HepG2 (cell line): Measurements from ENCODE around the gene SEC61A2. TPM values are rescaled to one million over a fixed set of nuclear protein-coding genes. Genes with fewer than 3 reads are reported as not detected.

ENCODE experiments used
- ATAC-seq: fragments of 200-7000 bp; cut with Tn5 transposase; 3 replicates; pipeline ENCODE4 v1.9.1; 2020; ENCODE audit warnings: mild to moderate bottlenecking, moderate library complexity
- BruUV-seq: library from RNA; stranded (reverse); fragments of 400-500 nt; replicated peaks from 2 replicates; lab custom pipeline; 2021; lab: Mats Ljungman, UMichigan
- CTCF ChIA-PET: fragments of 300-600 bp; formaldehyde crosslinking; extraction: SDS; loops from one replicate; lab custom pipeline; 2021; ENCODE audit warnings: low total read pairs, inconsistent platforms, low intra/inter-chr PET ratio; lab: Yijun Ruan, JAX
- POLR2A ChIA-PET: fragments of 350-600 bp; sonication (Branson Sonifier 250); formaldehyde crosslinking; loops from one replicate; lab custom pipeline; 2020; ENCODE audit warnings: antibody characterized with exemption, inconsistent platforms; lab: Yijun Ruan, JAX
- DNase-seq: peaks from one replicate; pipeline ENCODE4 v3.0.0-alpha.2; 2015; ENCODE audit warnings: low spot score
- FAIRE-seq: peaks from 3 replicates; lab custom pipeline; 2011; peaks lifted over from hg19 to GRCh38; lab: Jason Lieb, UNC
- H2AFZ ChIP-seq: one replicate; pipeline ENCODE4 v1.6.1; 2011; ENCODE audit warnings: low read length, inconsistent platforms
- H3K27ac ChIP-seq: fragments of 300-600 bp; 3 replicates; pipeline ENCODE4 v1.8.0; 2011; ENCODE audit warnings: mixed run types, mild to moderate bottlenecking, mixed read lengths, low read length, inconsistent platforms; ENCODE audit not compliant: insufficient read depth; ENCODE audit errors: extremely low read length
- H3K27me3 ChIP-seq, 2 experiments: fragments of 200-600 bp in 1 of 2; 2 replicates in 1 of 2; 3 replicates in 1 of 2; pipeline versions ENCODE4 v1.6.0 to v1.8.0; 2011; ENCODE audit warnings: low read length in 2 of 2, mild to moderate bottlenecking in 2 of 2, moderate library complexity in 2 of 2, inconsistent platforms in 1 of 2; ENCODE audit not compliant: insufficient read depth in 2 of 2, control insufficient read depth in 1 of 2
- H3K36me3 ChIP-seq, 2 experiments: fragments of 200-600 bp in 1 of 2; replicated peaks in 1 of 2; 2 replicates in 1 of 2; 3 replicates in 1 of 2; pipeline versions ENCODE4 v1.5.1 to v1.8.0; 2011; ENCODE audit warnings: low read length in 2 of 2, inconsistent platforms in 1 of 2; ENCODE audit not compliant: insufficient read depth in 2 of 2, control insufficient read depth in 1 of 2
- H3K4me1 ChIP-seq: 2 replicates; pipeline ENCODE4 v1.5.1; 2012; ENCODE audit warnings: low read length, inconsistent platforms; ENCODE audit not compliant: insufficient read depth
- H3K4me2 ChIP-seq: 2 replicates; pipeline ENCODE4 v1.6.0; 2011; ENCODE audit warnings: low read depth, low read length, inconsistent platforms
- H3K4me3 ChIP-seq, 3 experiments: fragments of 200-600 bp in 1 of 3; sonication (generic), shearing (Covaris generic) in 1 of 3; replicated peaks in 1 of 3; 2 replicates each; pipeline ENCODE4 v1.5.1; 2011 to 2016; ENCODE audit warnings: low read length in 3 of 3, inconsistent platforms in 2 of 3, low read depth in 2 of 3, mild to moderate bottlenecking in 2 of 3, control low read depth in 1 of 3, mixed read lengths in 1 of 3; ENCODE audit not compliant: insufficient read depth in 1 of 3
- H3K79me2 ChIP-seq: one replicate; pipeline ENCODE4 v1.6.1; 2011; ENCODE audit warnings: low read length, inconsistent platforms; ENCODE audit not compliant: insufficient read depth
- H3K9ac ChIP-seq: 2 replicates; pipeline ENCODE4 v1.6.0; 2011; ENCODE audit warnings: mild to moderate bottlenecking, low read depth, low read length, inconsistent platforms; ENCODE audit not compliant: insufficient read depth
- H3K9me3 ChIP-seq: 2 replicates; pipeline ENCODE4 v1.5.1; 2012; ENCODE audit warnings: mild to moderate bottlenecking, low read length
- H4K20me1 ChIP-seq: 2 replicates; pipeline ENCODE4 v1.6.0; 2011; ENCODE audit warnings: inconsistent platforms, mild to moderate bottlenecking, low read length, moderate library complexity; ENCODE audit not compliant: insufficient read depth
- ATM ChIP-seq: fragments of 450-650 bp; IDR thresholded peaks from 2 replicates; pipeline ENCODE4 v1.7.1; 2017; ENCODE audit warnings: mild to moderate bottlenecking, borderline replicate concordance
- CAMTA2 ChIP-seq: sonication (generic); formaldehyde crosslinking; IDR thresholded peaks from 2 replicates; pipeline ENCODE4 v1.4.0; 2020; ENCODE audit warnings: mild to moderate bottlenecking, missing genetic modification reagents, borderline replicate concordance
- GFI1 ChIP-seq: sonication (generic); formaldehyde crosslinking; IDR thresholded peaks from 2 replicates; pipeline ENCODE4 v1.5.0; 2020; ENCODE audit warnings: missing genetic modification reagents, mild to moderate bottlenecking, borderline replicate concordance
- SETDB1 ChIP-seq: sonication (generic); formaldehyde crosslinking; IDR thresholded peaks from 2 replicates; pipeline ENCODE4 v1.5.1; 2020; ENCODE audit warnings: missing genetic modification reagents, mild to moderate bottlenecking, borderline replicate concordance
- ZBED4 ChIP-seq: sonication (generic); formaldehyde crosslinking; IDR thresholded peaks from 2 replicates; pipeline ENCODE4 v1.4.0; 2020; ENCODE audit warnings: missing genetic modification reagents, borderline replicate concordance
- ZMYM3 ChIP-seq: sonication (generic); formaldehyde crosslinking; IDR thresholded peaks from 2 replicates; pipeline ENCODE4 v1.5.1; 2020; ENCODE audit warnings: mild to moderate bottlenecking, missing genetic modification reagents
- ZNF367 ChIP-seq: sonication (generic); formaldehyde crosslinking; IDR thresholded peaks from 2 replicates; pipeline ENCODE4 v1.4.0; 2020; ENCODE audit warnings: missing genetic modification reagents, borderline replicate concordance
- ZNF552 ChIP-seq: sonication (generic); formaldehyde crosslinking; IDR thresholded peaks from 2 replicates; pipeline ENCODE4 v1.9.0; 2022; ENCODE audit warnings: missing genetic modification reagents, mild to moderate bottlenecking, borderline replicate concordance
- WGBS: methylation state at CpG from one replicate; pipeline ENCODE4 v1.1.6; 2017; ENCODE audit warnings: low lambda C conversion rate; 5-methylcytosine and 5-hydroxymethylcytosine counted together
- in situ Hi-C: cut with HindIII; loops from 2 replicates; pipeline ENCODE4 v1.10.0; 2017; ENCODE audit warnings: low pct_unique_long_range_greater_than_20kb; ENCODE audit not compliant: extremely low pct_ligation_motif_present
- intact Hi-C: fragments of 100-400 bp; cut with micrococcal nuclease; formaldehyde crosslinking; loops from one replicate; pipeline ENCODE4 v1.10.0; 2022; ENCODE audit not compliant: unreplicated experiment
- polyA plus RNA-seq, 8 experiments: library from polyadenylated mRNA; depleted of rRNA in 3 of 8; stranded (reverse) in 7 of 8; unstranded in 1 of 8; fragments of >200 nt; fragmentation: Illumina TruSeq in 4 of 8; extraction: Trizol in 4 of 8; gene quantifications; 2 replicates each; pipeline versions ENCODE4 v1.2.1 to v1.2.3, GENCODE V29; 2011 to 2016; ENCODE audit warnings: low read depth in 4 of 8, missing spikeins in 1 of 8, mixed read lengths in 1 of 8; ENCODE audit not compliant: insufficient read depth in 1 of 8
- total RNA-seq, 5 experiments: library from RNA; depleted of rRNA; stranded (reverse); fragments of >200 nt; fragmentation: Illumina TruSeq; extraction: Trizol; gene quantifications; 2 replicates each; pipeline ENCODE4 v1.2.3, GENCODE V29; 2016; ENCODE audit warnings: low read depth in 1 of 5
- TF ChIP-seq, protein P1 (sequence below): sonication (generic); formaldehyde crosslinking; IDR thresholded peaks from 2 replicates; pipeline ENCODE4 v1.8.0; 2022; ENCODE audit warnings: missing genetic modification reagents, low read depth, mild to moderate bottlenecking, borderline replicate concordance
- TF ChIP-seq, protein P2 (sequence below): IDR thresholded peaks from 2 replicates; pipeline ENCODE4 v1.6.1; 2016; ENCODE audit warnings: missing biosample characterization, missing genetic modification reagents, low read depth
- TF ChIP-seq, protein P3 (sequence below): sonication (generic); formaldehyde crosslinking; IDR thresholded peaks from 2 replicates; pipeline ENCODE4 v1.8.0; 2022; ENCODE audit warnings: mild to moderate bottlenecking, missing genetic modification reagents, moderate library complexity

The SEC61A2 gene
- total and polyA plus RNA-seq, 2 of the 13 experiments (the other 11 are each of a cell fraction or from before 2014, with no cell fraction given) = 5.5 to 7.4 TPM

- TF ChIP-seq, protein P1, sequence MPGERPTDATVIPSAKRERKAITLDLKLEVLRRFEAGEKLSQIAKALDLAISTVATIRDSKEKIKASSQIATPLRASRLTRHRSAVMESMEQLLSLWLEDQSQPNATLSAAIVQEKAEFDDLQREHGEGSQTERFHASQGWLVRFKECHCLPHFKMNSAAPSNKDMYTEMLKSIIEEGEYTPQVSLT (CRISPR knock-in tag) = no peak
- TF ChIP-seq ATM = no peak
- TF ChIP-seq ZBED4 = no peak
- no peak for TF ChIP-seq GFI1 (CRISPR knock-in tag)
- TF ChIP-seq SETDB1 = no peak
- TF ChIP-seq, protein P2, sequence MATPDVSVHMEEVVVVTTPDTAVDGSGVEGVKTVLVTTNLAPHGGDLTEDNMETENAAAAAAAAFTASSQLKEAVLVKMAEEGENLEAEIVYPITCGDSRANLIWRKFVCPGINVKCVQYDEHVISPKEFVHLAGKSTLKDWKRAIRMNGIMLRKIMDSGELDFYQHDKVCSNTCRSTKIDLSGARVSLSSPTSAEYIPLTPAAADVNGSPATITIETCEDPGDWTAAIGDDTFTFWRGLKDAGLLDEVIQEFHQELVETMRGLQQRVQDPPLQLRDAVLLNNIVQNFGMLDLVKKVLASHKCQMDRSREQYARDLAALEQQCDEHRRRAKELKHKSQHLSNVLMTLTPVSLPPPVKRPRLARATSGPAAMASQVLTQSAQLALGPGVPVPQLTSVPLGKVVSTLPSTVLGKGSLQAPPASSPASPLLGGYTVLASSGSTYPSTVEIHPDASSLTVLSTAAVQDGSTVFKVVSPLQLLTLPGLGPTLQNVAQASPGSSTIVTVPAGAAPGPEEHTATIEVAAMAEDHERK (CRISPR knock-in tag) = no peak
- TF ChIP-seq ZNF552 (CRISPR knock-in tag) = no peak
- TF ChIP-seq CAMTA2 (CRISPR knock-in tag) = no peak
- no peak for TF ChIP-seq ZNF367
- TF ChIP-seq, protein P3, sequence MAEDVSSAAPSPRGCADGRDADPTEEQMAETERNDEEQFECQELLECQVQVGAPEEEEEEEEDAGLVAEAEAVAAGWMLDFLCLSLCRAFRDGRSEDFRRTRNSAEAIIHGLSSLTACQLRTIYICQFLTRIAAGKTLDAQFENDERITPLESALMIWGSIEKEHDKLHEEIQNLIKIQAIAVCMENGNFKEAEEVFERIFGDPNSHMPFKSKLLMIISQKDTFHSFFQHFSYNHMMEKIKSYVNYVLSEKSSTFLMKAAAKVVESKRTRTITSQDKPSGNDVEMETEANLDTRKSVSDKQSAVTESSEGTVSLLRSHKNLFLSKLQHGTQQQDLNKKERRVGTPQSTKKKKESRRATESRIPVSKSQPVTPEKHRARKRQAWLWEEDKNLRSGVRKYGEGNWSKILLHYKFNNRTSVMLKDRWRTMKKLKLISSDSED (CRISPR knock-in tag) = no peak
- no peak for TF ChIP-seq ZMYM3 (CRISPR knock-in tag)
- H4K20me1 ChIP-seq = no peaks in the 10 kb centered on the region
- ATAC-seq (no peak), FAIRE-seq (no peak), DNase-seq (no peak)
- H3K27ac ChIP-seq = no peak overlapping the region
- H3K4me1 ChIP-seq = no peaks in the 10 kb centered on the region
- peaks cover 4% of the 10 kb centered on the region for H3K79me2 ChIP-seq
- no peaks in the 10 kb centered on the region for H3K9me3 ChIP-seq
- intact Hi-C loops = no loop called here
- in situ Hi-C loops = no loop called here
- H3K4me3 ChIP-seq = no peak overlapping the region
- no peak overlapping the region for H2AFZ ChIP-seq
- no TSS peak for BruUV-seq
- ChIA-PET CTCF (no interaction called here), POLR2A (no interaction called here)
- no peak overlapping the region for H3K4me2 ChIP-seq
- H3K27me3 ChIP-seq = no peaks in the 10 kb centered on the region
- WGBS = 99% methylated on average over 7 of the region's 7 CpGs
- no peak overlapping the region for H3K9ac ChIP-seq
- H3K36me3 ChIP-seq = peaks cover 10 to 41% of the 10 kb centered on the region in 2 experiments
Observed at GRCh38 chr10:12184165-12184564, 54.7 kb downstream of the SEC61A2 start.
